ENCODE data around the gene MLLT10.

- TF ChIP-seq CTCF (IDR thresholded peaks at IDR 0.05 in 2 of 3, conservative IDR thresholded peaks at IDR 0.05 in 1 of 3; ENCODE audit: control insufficient read depth in 2 of 3, extremely low read depth in 1 of 3, insufficient read depth in 1 of 3, low read depth in 3 of 3, low read length in 3 of 3) = no peak
- TF ChIP-seq STAT1 (conservative IDR thresholded peaks at IDR 0.05) = no peak
- no peak for TF ChIP-seq ASH2L (IDR thresholded peaks at IDR 0.05; ENCODE audit: borderline replicate concordance, low read depth)
- no peak for TF ChIP-seq MAX (IDR thresholded peaks at IDR 0.05; ENCODE audit: low read depth, low read length)
- TF ChIP-seq POLR2AphosphoS5 (IDR thresholded peaks at IDR 0.05; ENCODE audit: low read length) = no peak
- no peak for TF ChIP-seq TAF1 (IDR thresholded peaks at IDR 0.05; ENCODE audit: borderline replicate concordance, low read depth, low read length)
- TF ChIP-seq POLR2A (IDR thresholded peaks at IDR 0.05; ENCODE audit: low read depth, low read length) = no peak
- TF ChIP-seq ESRRA (IDR thresholded peaks at IDR 0.05; ENCODE audit: low read length) = no peak
- no peak for TF ChIP-seq SRF (IDR thresholded peaks at IDR 0.05; ENCODE audit: low read depth in 2 of 2, low read length in 2 of 2)
- TF ChIP-seq EZH2 (IDR thresholded peaks at IDR 0.05; ENCODE audit: borderline replicate concordance, control insufficient read depth, low read depth, low read length) = no peak
- no peak for TF ChIP-seq PAX8 (IDR thresholded peaks at IDR 0.05)
- no peak for TF ChIP-seq RELA (IDR thresholded peaks at IDR 0.05; ENCODE audit: borderline replicate concordance, partially characterized antibody)
- TF ChIP-seq, protein P1, sequence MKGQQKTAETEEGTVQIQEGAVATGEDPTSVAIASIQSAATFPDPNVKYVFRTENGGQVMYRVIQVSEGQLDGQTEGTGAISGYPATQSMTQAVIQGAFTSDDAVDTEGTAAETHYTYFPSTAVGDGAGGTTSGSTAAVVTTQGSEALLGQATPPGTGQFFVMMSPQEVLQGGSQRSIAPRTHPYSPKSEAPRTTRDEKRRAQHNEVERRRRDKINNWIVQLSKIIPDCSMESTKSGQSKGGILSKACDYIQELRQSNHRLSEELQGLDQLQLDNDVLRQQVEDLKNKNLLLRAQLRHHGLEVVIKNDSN (IDR thresholded peaks at IDR 0.05; ENCODE audit: borderline replicate concordance, extremely low read length, insufficient read depth, low read depth, low read length) = no peak
- no peak for TF ChIP-seq MYC (IDR thresholded peaks at IDR 0.05; ENCODE audit: insufficient read depth, insufficient read length, insufficient replicate concordance, low read length, severe bottlenecking)
Observed at GRCh38 chr10:21759232-21759631, 225.2 kb downstream of the MLLT10 start.

Data from GM12878 (cell line).